Loucy (cell line): ENCODE measurements around the gene DHX29.

ENCODE experiments used
- CTCF ChIP-seq: fragments of 200-600 bp; sonication (generic); conservative IDR thresholded peaks from 2 replicates; pipeline ENCODE4 v1.5.1; 2014; ENCODE audit warnings: mild to moderate bottlenecking, antibody characterized with exemption, low read length
- EZH2phosphoT487 ChIP-seq: fragments of 200-600 bp; IDR thresholded peaks from 2 replicates; pipeline ENCODE4 v1.6.1; 2018; ENCODE audit warnings: antibody characterized with exemption, mild to moderate bottlenecking, moderate library complexity, borderline replicate concordance

DNA sequence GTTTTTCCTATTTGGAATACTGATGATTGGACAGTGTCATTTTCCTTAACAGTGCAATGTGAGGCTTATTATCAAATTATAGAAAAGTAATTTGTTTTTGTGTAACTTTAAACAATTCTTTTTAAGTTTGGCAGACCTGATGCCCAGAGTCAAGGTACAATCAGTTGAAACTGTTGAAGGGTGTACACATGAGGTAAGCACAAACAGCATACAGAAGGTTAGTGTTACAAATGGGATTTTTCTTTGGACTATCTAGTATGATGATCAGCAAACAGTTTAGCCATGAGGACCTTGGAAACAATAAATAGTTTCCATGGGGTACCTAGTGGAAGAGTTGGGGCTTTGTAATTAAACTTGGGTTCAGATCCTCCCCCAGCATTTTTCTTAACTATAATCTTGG, 16.5 kb upstream of the DHX29 start:
- TF ChIP-seq CTCF (no peak), EZH2phosphoT487 (no peak)
